H1 (cell line): ENCODE measurements around the gene MAGI1. TPM values are rescaled to one million over a fixed set of nuclear protein-coding genes. Genes with fewer than 3 reads are reported as not detected.

ENCODE experiments used
- CTCF ChIA-PET: fragments of 300-600 bp; sonication (Branson Sonifier 250); formaldehyde crosslinking; loops from one replicate; lab custom pipeline; 2021; ENCODE audit not compliant: partially characterized antibody; lab: Charles Lee
- POLR2A ChIA-PET: fragments of 300-600 bp; sonication (Branson Sonifier 250); formaldehyde crosslinking; loops from one replicate; lab custom pipeline; 2021; ENCODE audit warnings: inconsistent platforms; ENCODE audit not compliant: partially characterized antibody; lab: Charles Lee
- DNase-seq, 2 experiments: peaks; one replicate each; pipeline versions ENCODE4 v3.0.0 to v3.0.0-alpha.2; 2010 to 2022; ENCODE audit warnings: low spot score in 2 of 2, low read depth in 1 of 2, mixed read lengths in 1 of 2
- FAIRE-seq: peaks from 2 replicates; lab custom pipeline; 2011; peaks lifted over from hg19 to GRCh38; lab: Jason Lieb, UNC
- H2AFZ ChIP-seq: 2 replicates; pipeline ENCODE4 v1.8.1; 2012; ENCODE audit warnings: low read length, inconsistent platforms
- H2AK5ac ChIP-seq: 2 replicates; pipeline ENCODE4 v1.6.1; 2013; ENCODE audit warnings: low read depth, low read length
- H2BK120ac ChIP-seq: replicated peaks from 2 replicates; pipeline ENCODE3; 2013; ENCODE audit warnings: low read depth, low read length, inconsistent platforms
- H2BK12ac ChIP-seq: 2 replicates; pipeline ENCODE4 v1.6.1; 2013; ENCODE audit warnings: low read depth, low read length
- H2BK15ac ChIP-seq: 2 replicates; pipeline ENCODE4 v1.6.1; 2013; ENCODE audit warnings: low read length
- H2BK20ac ChIP-seq: 2 replicates; pipeline ENCODE4 v1.6.1; 2013; ENCODE audit warnings: low read length
- H2BK5ac ChIP-seq: 2 replicates; pipeline ENCODE4 v1.6.1; 2013; ENCODE audit warnings: low read depth, low read length
- H3K14ac ChIP-seq: 2 replicates; pipeline ENCODE4 v1.6.1; 2013; ENCODE audit warnings: inconsistent platforms; ENCODE audit not compliant: insufficient read length
- H3K18ac ChIP-seq: 2 replicates; pipeline ENCODE4 v1.6.1; 2013; ENCODE audit warnings: low read length; ENCODE audit errors: extremely low read depth
- H3K23ac ChIP-seq: 2 replicates; pipeline ENCODE4 v1.6.1; 2013; ENCODE audit warnings: inconsistent platforms; ENCODE audit not compliant: insufficient read length
- H3K23me2 ChIP-seq: 2 replicates; pipeline ENCODE4 v1.6.1; 2013; ENCODE audit warnings: low read depth, low read length
- H3K27ac ChIP-seq: 2 replicates; pipeline ENCODE4 v1.6.1; 2011; ENCODE audit warnings: low read depth, low read length, inconsistent platforms
- H3K27me3 ChIP-seq, 4 experiments: replicated peaks in 1 of 4; 1 replicate in 1 of 4; 2 replicates in 3 of 4; pipeline versions ENCODE4 v1.6.1 to v1.8.1; 2011 to 2013; ENCODE audit warnings: low read length in 3 of 4, mild to moderate bottlenecking in 3 of 4, inconsistent platforms in 2 of 4, mixed read lengths in 2 of 4, moderate library complexity in 1 of 4; ENCODE audit not compliant: control insufficient read depth in 3 of 4, insufficient read depth in 3 of 4; ENCODE audit errors: extremely low read depth in 1 of 4
- H3K36me3 ChIP-seq, 4 experiments: 2 replicates each; pipeline versions ENCODE4 v1.6.1 to v1.8.1; 2011 to 2013; ENCODE audit warnings: mild to moderate bottlenecking in 4 of 4, low read length in 3 of 4, moderate library complexity in 2 of 4, control low read depth in 1 of 4, inconsistent platforms in 1 of 4; ENCODE audit not compliant: insufficient read depth in 4 of 4, control insufficient read depth in 2 of 4
- H3K4ac ChIP-seq: replicated peaks from 2 replicates; pipeline ENCODE3; 2013; ENCODE audit warnings: low read length, low read depth, mixed read lengths, inconsistent platforms; ENCODE audit not compliant: insufficient read length
- H3K4me1 ChIP-seq, 4 experiments: replicated peaks in 1 of 4; 1 replicate in 1 of 4; 2 replicates in 3 of 4; pipeline versions ENCODE4 v1.6.1 to v1.8.1; 2011 to 2013; ENCODE audit warnings: low read length in 3 of 4, inconsistent platforms in 2 of 4, mixed read lengths in 1 of 4; ENCODE audit not compliant: insufficient read depth in 4 of 4, control insufficient read depth in 3 of 4
- H3K4me2 ChIP-seq, 2 experiments: 2 replicates each; pipeline versions ENCODE4 v1.6.1 to v1.8.1; 2011 to 2013; ENCODE audit warnings: low read depth in 2 of 2, low read length in 2 of 2, control low read depth in 1 of 2, inconsistent platforms in 1 of 2, mild to moderate bottlenecking in 1 of 2; ENCODE audit not compliant: insufficient read depth in 1 of 2
- H3K4me3 ChIP-seq, 4 experiments: fragments of 200-600, 300-600 bp in 1 of 4; sonication (generic), shearing (Covaris generic), sonication (Bioruptor Twin) in 1 of 4; 2 replicates each; pipeline versions ENCODE4 v1.5.1 to v1.8.1; 2011 to 2016; ENCODE audit warnings: low read length in 4 of 4, low read depth in 3 of 4, control low read depth in 2 of 4, inconsistent platforms in 2 of 4, mild to moderate bottlenecking in 2 of 4, mixed read lengths in 1 of 4, moderate library complexity in 1 of 4; ENCODE audit not compliant: insufficient read depth in 2 of 4; ENCODE audit errors: extremely low read depth in 1 of 4
- H3K56ac ChIP-seq: replicated peaks from 2 replicates; pipeline ENCODE3; 2013; ENCODE audit warnings: low read depth, mild to moderate bottlenecking, mixed read lengths, low read length, inconsistent platforms; ENCODE audit not compliant: insufficient read length
- H3K79me1 ChIP-seq: 2 replicates; pipeline ENCODE4 v1.6.1; 2013; ENCODE audit warnings: low read depth, low read length, control low read depth
- H3K79me2 ChIP-seq, 2 experiments: 2 replicates each; pipeline versions ENCODE4 v1.6.1 to v1.8.1; 2012 to 2013; ENCODE audit warnings: low read length in 2 of 2, mild to moderate bottlenecking in 2 of 2, inconsistent platforms in 1 of 2; ENCODE audit not compliant: insufficient read depth in 2 of 2, control insufficient read depth in 1 of 2
- H3K9ac ChIP-seq, 4 experiments: replicated peaks in 1 of 4; 1 replicate in 1 of 4; 2 replicates in 3 of 4; pipeline versions ENCODE4 v1.6.1 to v1.8.1; 2011 to 2013; ENCODE audit warnings: low read depth in 3 of 4, low read length in 3 of 4, control low read depth in 2 of 4, mild to moderate bottlenecking in 2 of 4, moderate library complexity in 2 of 4, inconsistent platforms in 1 of 4; ENCODE audit errors: extremely low read depth in 1 of 4
- H3K9me3 ChIP-seq, 2 experiments: 2 replicates each; pipeline versions ENCODE4 v1.6.1 to v1.8.1; 2012 to 2013; ENCODE audit warnings: mild to moderate bottlenecking in 2 of 2, moderate library complexity in 2 of 2, control low read depth in 1 of 2, inconsistent platforms in 1 of 2, low read depth in 1 of 2, low read length in 1 of 2, mixed read lengths in 1 of 2; ENCODE audit not compliant: insufficient read depth in 2 of 2
- H4K20me1 ChIP-seq, 2 experiments: replicated peaks in 1 of 2; 2 replicates each; pipeline versions ENCODE3 to v1.8.1; 2011 to 2013; ENCODE audit warnings: inconsistent platforms in 2 of 2, low read length in 2 of 2, mild to moderate bottlenecking in 1 of 2; ENCODE audit not compliant: insufficient read depth in 2 of 2, control insufficient read depth in 1 of 2
- H4K5ac ChIP-seq: 2 replicates; pipeline ENCODE4 v1.6.1; 2013; ENCODE audit warnings: low read length, low read depth, mixed read lengths, inconsistent platforms; ENCODE audit not compliant: insufficient read length
- H4K8ac ChIP-seq: 2 replicates; pipeline ENCODE4 v1.8.0; 2013; ENCODE audit warnings: mild to moderate bottlenecking, moderate library complexity, low read length, inconsistent platforms; ENCODE audit not compliant: insufficient read depth; ENCODE audit errors: extremely low read depth
- H4K91ac ChIP-seq: replicated peaks from 2 replicates; pipeline ENCODE3; 2013; ENCODE audit warnings: low read length, mixed read lengths, inconsistent platforms; ENCODE audit not compliant: insufficient read length
- BACH1 ChIP-seq: IDR thresholded peaks from 2 replicates; pipeline ENCODE4 v1.6.1; 2012; ENCODE audit warnings: low read length, improper control_type of control experiment
- BCL11A ChIP-seq, 2 experiments: IDR thresholded peaks; one replicate each; pipeline ENCODE4 v1.6.1; 2011; ENCODE audit warnings: low read depth in 2 of 2, low read length in 2 of 2, mild to moderate bottlenecking in 2 of 2
- BRCA1 ChIP-seq: IDR thresholded peaks from 2 replicates; pipeline ENCODE4 v1.6.1; 2012; ENCODE audit warnings: low read depth, low read length, improper control_type of control experiment
- CHD1 ChIP-seq: IDR thresholded peaks from 2 replicates; pipeline ENCODE4 v1.6.1; 2012; ENCODE audit warnings: low read depth, low read length, improper control_type of control experiment
- KDM5A ChIP-seq: fragments of 200-600 bp; IDR thresholded peaks from 2 replicates; pipeline ENCODE4 v1.7.1; 2012; ENCODE audit warnings: mild to moderate bottlenecking, low read length, inconsistent platforms, mixed read lengths
- RFX5 ChIP-seq: IDR thresholded peaks from 2 replicates; pipeline ENCODE4 v1.6.1; 2011; ENCODE audit warnings: low read depth, low read length, improper control_type of control experiment, borderline replicate concordance
- RXRA ChIP-seq: IDR thresholded peaks from 2 replicates; pipeline ENCODE4 v1.6.1; 2011; ENCODE audit warnings: low read depth, mild to moderate bottlenecking, low read length, moderate library complexity; ENCODE audit not compliant: insufficient read depth
- SP4 ChIP-seq: IDR thresholded peaks from 2 replicates; pipeline ENCODE4 v1.6.1; 2012; ENCODE audit warnings: low read length, inconsistent platforms
- SUZ12 ChIP-seq: fragments of 200-600 bp; sonication (generic); IDR thresholded peaks from 2 replicates; pipeline ENCODE4 v1.6.1; 2012; ENCODE audit warnings: mild to moderate bottlenecking, inconsistent platforms, low read length, moderate library complexity, mixed read lengths
- TCF12 ChIP-seq: IDR thresholded peaks from 2 replicates; pipeline ENCODE4 v1.6.1; 2011; ENCODE audit warnings: low read depth, mild to moderate bottlenecking, low read length
- YY1 ChIP-seq: IDR thresholded peaks from 2 replicates; pipeline ENCODE4 v1.6.1; 2011; ENCODE audit warnings: low read depth, mild to moderate bottlenecking, low read length
- WGBS, 2 experiments: shearing (Covaris generic) in 1 of 2; methylation state at CpG; one replicate each; pipeline versions ENCODE4 v1.1.6 to v1.1.7; 2013 to 2015; ENCODE audit warnings: low lambda C conversion rate in 2 of 2, mixed read lengths in 2 of 2, inconsistent platforms in 1 of 2, low coverage in 1 of 2, missing lambda C conversion rate in 1 of 2; ENCODE audit not compliant: insufficient replicate concordance in 2 of 2, insufficient coverage in 1 of 2, insufficient read length in 1 of 2; ENCODE audit errors: extremely low coverage in 1 of 2, missing lambda C conversion rate in 1 of 2; 5-methylcytosine and 5-hydroxymethylcytosine counted together
- polyA plus RNA-seq, 7 experiments: library from polyadenylated mRNA; depleted of rRNA in 3 of 7; stranded (reverse) in 5 of 7; unstranded in 2 of 7; fragments of >200 nt in 5 of 7; fragments of 200-250 nt in 2 of 7; gene quantifications; 1 replicate in 5 of 7; 2 replicates in 1 of 7; 4 replicates in 1 of 7; pipeline versions ENCODE4 v1.2.1 to v1.2.3, GENCODE V29; 2011 to 2013; ENCODE audit warnings: missing spikeins in 2 of 7, mixed read lengths in 2 of 7
- total RNA-seq: library from RNA; stranded (reverse); fragmentation: NEBNext Ultra II Directional; extraction: Animal tissue kit (Norgen Biotek cat#: 25700); gene quantifications from 2 replicates; pipeline ENCODE4 v1.2.1, GENCODE V29; 2021
- TF ChIP-seq, protein P1 (sequence below): IDR thresholded peaks from 2 replicates; pipeline ENCODE4 v1.6.1; 2011; ENCODE audit warnings: low read depth, mild to moderate bottlenecking, low read length; ENCODE audit not compliant: insufficient read depth

MAGI1 gene
- total and polyA plus RNA-seq, 2 of the 8 experiments (the other 6 are each of a cell fraction or from before 2014, with no cell fraction given) = 19.8 to 78.0 TPM

DNA sequence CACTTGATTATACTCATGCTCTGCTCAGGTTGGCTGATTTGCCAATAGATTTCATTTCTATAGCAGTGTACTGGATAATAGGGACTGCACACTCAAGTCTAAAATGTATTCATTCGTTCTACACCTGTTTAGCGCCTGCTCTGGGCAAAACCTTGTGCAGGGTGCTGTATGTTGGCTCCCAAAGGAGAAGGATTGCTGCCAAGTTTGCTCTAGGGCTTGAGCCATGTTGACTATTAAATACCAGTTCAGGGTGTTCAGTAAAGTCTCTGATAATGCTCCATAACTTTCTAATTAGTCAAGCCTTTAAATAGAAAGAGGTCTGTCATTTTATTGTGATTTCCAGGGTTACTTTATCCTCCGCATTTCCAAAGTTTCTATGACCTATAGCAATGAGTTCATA lies 470.2 kb downstream of the MAGI1 start:
- Histone ChIP-seq H3K79me1 (no peaks in the 10 kb centered on the region; the same call in none of the 2 replicates), H2BK5ac (no peak overlapping the region), H2AK5ac (no peak overlapping the region), H3K23me2 (no peaks in the 10 kb centered on the region; the same call in 1 of the 2 replicates), H2BK20ac (no peak overlapping the region), H2AFZ (no peak overlapping the region), H3K4me3 (no peak overlapping the region), H2BK15ac (no peak overlapping the region), H3K9ac (no peak overlapping the region), H3K4me2 (no peak overlapping the region), H2BK120ac (no peak overlapping the region), H4K5ac (no peak overlapping the region), H3K23ac (no peak overlapping the region), H3K4ac (no peak overlapping the region), H3K4me1 (peaks cover 0 to 4% (median 0%) of the 10 kb centered on the region in 4 experiments; a peak in 2 of 7 replicates), H3K18ac (no peak overlapping the region), H3K27ac (no peak overlapping the region), H3K36me3 (no peaks in the 10 kb centered on the region), H3K79me2 (peaks cover 3 to 81% of the 10 kb centered on the region in 2 experiments; a peak in 2 of 4 replicates), H4K8ac (no peak overlapping the region), H3K14ac (no peak overlapping the region), H3K56ac (no peak overlapping the region), H3K27me3 (no peaks in the 10 kb centered on the region), H4K20me1 (peaks cover 1 to 5% of the 10 kb centered on the region in 2 experiments), H4K91ac (no peak overlapping the region), H2BK12ac (no peak overlapping the region), H3K9me3 (no peaks in the 10 kb centered on the region)
- POLR2A ChIA-PET = interaction anchor here (1.8 kb wide), 1 partner anchor 28 kb away, joined by 5 read pairs; no protein-coding TSS in a partner anchor
- DNase-seq (no peak), FAIRE-seq (no peak)
- 93% methylated on average over 3 of the region's 3 CpGs; no CpG with 5 or more reads in 1 of the 2 experiments for WGBS, 2 experiments
- CTCF ChIA-PET = interaction anchor here (0.7 to 2.5 kb wide), 5 partner anchors 8 to 27 kb away, joined by 3 to 6 read pairs (median 4); no protein-coding TSS in a partner anchor
- TF ChIP-seq, protein P1, sequence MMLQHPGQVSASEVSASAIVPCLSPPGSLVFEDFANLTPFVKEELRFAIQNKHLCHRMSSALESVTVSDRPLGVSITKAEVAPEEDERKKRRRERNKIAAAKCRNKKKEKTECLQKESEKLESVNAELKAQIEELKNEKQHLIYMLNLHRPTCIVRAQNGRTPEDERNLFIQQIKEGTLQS = no peak
- TF ChIP-seq SUZ12 (no peak), YY1 (no peak), BCL11A (IDR thresholded peaks at IDR 0.05; ENCODE audit: low read depth in 2 of 2, low read length in 2 of 2) (no peak), BACH1 (no peak), RFX5 (no peak), CHD1 (no peak), TCF12 (no peak), KDM5A (no peak), SP4 (no peak), RXRA (no peak), BRCA1 (no peak)
